GM12878 (cell line): Measurements from ENCODE around the gene CKB. TPM values are rescaled to one million over a fixed set of nuclear protein-coding genes. Genes with fewer than 3 reads are reported as not detected.

Experiments used
- ATAC-seq: fragments of 200-7000 bp; cut with Tn5 transposase; 3 replicates; pipeline ENCODE4 v1.9.1; 2020; ENCODE audit warnings: mild to moderate bottlenecking, moderate library complexity
- BruUV-seq: library from RNA; stranded (reverse); fragments of 400-500 nt; replicated peaks from 2 replicates; lab custom pipeline; 2021; lab: Mats Ljungman, UMichigan
- CTCF ChIA-PET: fragments of 300-600 bp; sonication (Branson Sonifier 250); formaldehyde crosslinking; extraction: SDS; loops from one replicate; lab custom pipeline; 2021; ENCODE audit warnings: inconsistent platforms; lab: Yijun Ruan, JAX
- POLR2A ChIA-PET: fragments of 350-600 bp; formaldehyde crosslinking; extraction: SDS; loops from one replicate; lab custom pipeline; 2021; ENCODE audit warnings: inconsistent platforms; lab: Charles Lee
- RAD21 ChIA-PET: fragments of 300-600 bp; sonication (Branson Sonifier 250); formaldehyde crosslinking; loops from one replicate; lab custom pipeline; 2023; ENCODE audit warnings: antibody characterized with exemption; ENCODE audit not compliant: unreplicated experiment; lab: Charles Lee
- SMC1A ChIA-PET: fragments of 300-600 bp; sonication (Branson Sonifier 250); formaldehyde crosslinking; loops from one replicate; lab custom pipeline; 2023; ENCODE audit not compliant: unreplicated experiment, uncharacterized antibody; lab: Charles Lee
- DNase-seq: peaks from one replicate; pipeline ENCODE4 v3.0.0-alpha.2; 2011; ENCODE audit warnings: low read depth, low spot score
- FAIRE-seq: peaks from 3 replicates; lab custom pipeline; 2011; peaks lifted over from hg19 to GRCh38; lab: Jason Lieb, UNC
- H2AFZ ChIP-seq: 2 replicates; pipeline ENCODE4 v1.6.0; 2011; ENCODE audit warnings: low read depth, low read length, control low read depth; ENCODE audit not compliant: control insufficient read depth
- H3K27ac ChIP-seq: 2 replicates; pipeline ENCODE4 v1.5.1; 2011; ENCODE audit warnings: control low read depth; ENCODE audit not compliant: control insufficient read depth, insufficient read depth
- H3K27me3 ChIP-seq, 2 experiments: replicated peaks in 1 of 2; 2 replicates each; pipeline versions ENCODE4 v1.6.0 to v1.6.1; 2011; ENCODE audit warnings: low read length in 1 of 2; ENCODE audit not compliant: control insufficient read depth in 2 of 2, insufficient read depth in 2 of 2
- H3K36me3 ChIP-seq, 2 experiments: 2 replicates each; pipeline ENCODE4 v1.5.1; 2011; ENCODE audit warnings: low read length in 1 of 2; ENCODE audit not compliant: control insufficient read depth in 2 of 2, insufficient read depth in 2 of 2
- H3K4me1 ChIP-seq: 2 replicates; pipeline ENCODE4 v1.6.1; 2011; ENCODE audit warnings: mild to moderate bottlenecking, low read length, moderate library complexity, mixed read lengths; ENCODE audit not compliant: control insufficient read depth, insufficient read depth
- H3K4me2 ChIP-seq: 2 replicates; pipeline ENCODE4 v1.6.0; 2011; ENCODE audit warnings: control low read depth; ENCODE audit not compliant: control insufficient read depth, insufficient read depth
- H3K4me3 ChIP-seq: fragments of 200-600 bp; sonication (generic); 2 replicates; pipeline ENCODE4 v1.5.1; 2016
- H3K79me2 ChIP-seq: 2 replicates; pipeline ENCODE4 v1.6.0; 2011; ENCODE audit warnings: low read length; ENCODE audit not compliant: control insufficient read depth, insufficient read depth
- H3K9ac ChIP-seq: 2 replicates; pipeline ENCODE4 v1.8.0; 2011; ENCODE audit warnings: low read length, control low read depth, mixed read lengths; ENCODE audit not compliant: control insufficient read depth, insufficient read depth
- H3K9me3 ChIP-seq: replicated peaks from 3 replicates; pipeline ENCODE4 v1.5.1; 2011; ENCODE audit warnings: mild to moderate bottlenecking, low read length; ENCODE audit not compliant: control insufficient read depth, insufficient read depth
- H4K20me1 ChIP-seq: 2 replicates; pipeline ENCODE4 v1.6.0; 2011; ENCODE audit not compliant: control insufficient read depth, insufficient read depth
- BACH1 ChIP-seq: fragments of 450-650 bp; IDR thresholded peaks from 2 replicates; pipeline ENCODE4 v1.6.1; 2017; ENCODE audit warnings: mild to moderate bottlenecking, borderline replicate concordance
- BHLHE40 ChIP-seq, 2 experiments: fragments of 450-650 bp in 1 of 2; IDR thresholded peaks; 2 replicates each; pipeline ENCODE4 v1.6.1; 2011 to 2017; ENCODE audit warnings: low read depth in 2 of 2, borderline replicate concordance in 1 of 2, improper control_type of control experiment in 1 of 2, low read length in 1 of 2, mild to moderate bottlenecking in 1 of 2
- GATAD2B ChIP-seq: fragments of 450-650 bp; conservative IDR thresholded peaks from 2 replicates; pipeline ENCODE4 v1.6.1; 2017; ENCODE audit warnings: low read depth, mild to moderate bottlenecking, moderate library complexity
- IKZF1 ChIP-seq: fragments of 450-650 bp; conservative IDR thresholded peaks from 2 replicates; pipeline ENCODE4 v1.6.1; 2017; ENCODE audit warnings: antibody characterized with exemption, mild to moderate bottlenecking
- LARP7 ChIP-seq: fragments of 450-650 bp; IDR thresholded peaks from 2 replicates; pipeline ENCODE4 v1.6.1; 2017; ENCODE audit warnings: mild to moderate bottlenecking
- NBN ChIP-seq: fragments of 450-650 bp; IDR thresholded peaks from 2 replicates; pipeline ENCODE4 v1.6.1; 2016
- POLR2A ChIP-seq: IDR thresholded peaks from 2 replicates; pipeline ENCODE4 v1.6.1; 2011; ENCODE audit warnings: low read depth, mild to moderate bottlenecking, low read length
- RAD21 ChIP-seq: IDR thresholded peaks from 2 replicates; pipeline ENCODE4 v1.6.1; 2011; ENCODE audit warnings: mild to moderate bottlenecking, low read depth, low read length, moderate library complexity; ENCODE audit not compliant: insufficient read depth
- RB1 ChIP-seq: fragments of 450-650 bp; formaldehyde crosslinking; IDR thresholded peaks from 2 replicates; pipeline ENCODE4 v1.6.1; 2017; ENCODE audit warnings: mild to moderate bottlenecking, borderline replicate concordance
- RELA ChIP-seq: fragments of 450-650 bp; IDR thresholded peaks from 2 replicates; pipeline ENCODE4 v1.8.0; 2014; ENCODE audit warnings: borderline replicate concordance; ENCODE audit not compliant: partially characterized antibody
- RUNX3 ChIP-seq: IDR thresholded peaks from 2 replicates; pipeline ENCODE4 v1.6.1; 2012; ENCODE audit warnings: low read length, inconsistent platforms
- SMAD5 ChIP-seq: IDR thresholded peaks from 2 replicates; pipeline ENCODE4 v1.6.1; 2016; ENCODE audit warnings: antibody characterized with exemption, low read depth
- SMC3 ChIP-seq: IDR thresholded peaks from 2 replicates; pipeline ENCODE4 v1.6.1; 2011; ENCODE audit warnings: low read length, improper control_type of control experiment, borderline replicate concordance
- SUZ12 ChIP-seq: fragments of 200-600 bp; sonication (generic); IDR thresholded peaks from one replicate; pipeline ENCODE4 v1.6.1; 2018; ENCODE audit warnings: antibody characterized with exemption, mild to moderate bottlenecking; ENCODE audit not compliant: unreplicated experiment
- YY1 ChIP-seq: IDR thresholded peaks from 2 replicates; pipeline ENCODE4 v1.6.1; 2011; ENCODE audit warnings: low read depth, mild to moderate bottlenecking, low read length
- ZZZ3 ChIP-seq: IDR thresholded peaks from 2 replicates; pipeline ENCODE4 v1.6.1; 2011; ENCODE audit warnings: low read depth; ENCODE audit not compliant: control insufficient read depth, insufficient read length
- WGBS: methylation state at CpG from one replicate; pipeline ENCODE4 v1.1.6; 2016; ENCODE audit warnings: low lambda C conversion rate; ENCODE audit not compliant: insufficient replicate concordance, insufficient coverage; ENCODE audit errors: missing lambda C conversion rate; 5-methylcytosine and 5-hydroxymethylcytosine counted together
- in situ Hi-C: fragments of 300-500 bp; cut with MboI; formaldehyde crosslinking; loops from 9 replicates; pipeline ENCODE4 v1.14.3; 2018; ENCODE audit warnings: mixed read lengths
- intact Hi-C: fragments of 100-400 bp; cut with micrococcal nuclease; formaldehyde crosslinking; loops from one replicate; pipeline ENCODE4 v1.14.2; 2022; ENCODE audit not compliant: unreplicated experiment
- polyA plus RNA-seq, 11 experiments: library from polyadenylated mRNA; depleted of rRNA in 4 of 11; unstranded in 6 of 11; stranded (reverse) in 5 of 11; fragments of >200 nt; fragmentation: Nextera tagmentation in 4 of 11; fragmentation: Illumina TruSeq in 1 of 11; extraction: Ambion mirVana in 4 of 11; extraction: Trizol in 1 of 11; gene quantifications; 1 replicate in 1 of 11; 2 replicates in 10 of 11; pipeline versions ENCODE4 v1.2.1 to v1.2.3, GENCODE V29; 2011 to 2016; ENCODE audit warnings: inconsistent platforms in 2 of 11, missing spikeins in 2 of 11, low read depth in 1 of 11
- total RNA-seq, 4 experiments: library from RNA; depleted of rRNA in 3 of 4; stranded (reverse); fragments of >200 nt in 3 of 4; fragmentation: Illumina TruSeq in 1 of 4; extraction: Trizol in 1 of 4; gene quantifications; 2 replicates each; pipeline versions ENCODE4 v1.2.1 to v1.2.3, GENCODE V29; 2013 to 2021
- TF ChIP-seq, protein P1 (sequence below): fragments of 450-650 bp; conservative IDR thresholded peaks from 2 replicates; pipeline ENCODE4 v1.6.1; 2017; ENCODE audit warnings: mild to moderate bottlenecking, moderate library complexity
- TF ChIP-seq, protein P2 (sequence below): fragments of 450-650 bp; IDR thresholded peaks from 2 replicates; pipeline ENCODE4 v1.6.1; 2016; ENCODE audit warnings: mild to moderate bottlenecking, moderate library complexity, borderline replicate concordance

CKB gene
- total and polyA plus RNA-seq, 10 of the 15 experiments (the other 5 are each of a cell fraction or from before 2014, with no cell fraction given) = 0.40 to 6.1 (median 2.3) TPM

GRCh38 chr14:103520657-103521437, 1.8 kb downstream of the CKB start:
- H2AFZ ChIP-seq = peak overlapping the region; percentile 62
- ChIA-PET SMC1A (interaction anchor here (1.6 kb wide), 1 partner anchor 23 kb away, joined by 5 read pairs; no protein-coding TSS in a partner anchor), POLR2A (interaction anchor here (0.6 to 1.3 kb wide), 3 partner anchors 23 to 119 kb away, joined by 4 to 5 read pairs (median 4); no protein-coding TSS in a partner anchor), CTCF (interaction anchor here (0.7 to 6.5 kb wide), 6 partner anchors 8 to 1806 kb away, joined by 3 to 53 read pairs (median 4); partner anchors contain the start of genes BAG5 and TRMT61A), RAD21 (interaction anchor here (0.6 to 1.4 kb wide), 3 partner anchors 9 to 275 kb away, joined by 4 to 7 read pairs (median 5); no protein-coding TSS in a partner anchor)
- H3K4me2 ChIP-seq = peak overlapping the region; percentile 97
- in situ Hi-C loops = no loop called here
- peaks cover 2% of the 10 kb centered on the region in 2 experiments; a peak in 2 of 4 replicates for H3K27me3 ChIP-seq
- peaks cover 25% of the 10 kb centered on the region for H3K4me1 ChIP-seq
- ATAC-seq (peak; percentile 69), DNase-seq (no peak), FAIRE-seq (no peak)
- H3K9ac ChIP-seq = peak overlapping the region; percentile 34; the same call in 1 of the 2 replicates
- H3K4me3 ChIP-seq = peak overlapping the region; percentile 66
- BruUV-seq = no TSS peak
- no peaks in the 10 kb centered on the region; the same call in 2 of the 3 replicates for H3K9me3 ChIP-seq
- no peaks in the 10 kb centered on the region for H3K36me3 ChIP-seq
- H3K79me2 ChIP-seq = no peaks in the 10 kb centered on the region
- H4K20me1 ChIP-seq = no peaks in the 10 kb centered on the region
- 0% methylated on average over 39 of the region's 66 CpGs for WGBS
- intact Hi-C loops = no loop called here
- no peak overlapping the region for H3K27ac ChIP-seq
- TF ChIP-seq SUZ12 = no peak
- peak in 1 of 2 experiments; percentile 50; a peak in 2 of 4 replicates for TF ChIP-seq BHLHE40 (IDR thresholded peaks at IDR 0.05; ENCODE audit: borderline replicate concordance in 1 of 2, low read depth in 2 of 2, low read length in 1 of 2)
- 0 out of 2 replicates have a peak, but pooled peaks have one; percentile 34 for TF ChIP-seq NBN
- TF ChIP-seq, protein P1, sequence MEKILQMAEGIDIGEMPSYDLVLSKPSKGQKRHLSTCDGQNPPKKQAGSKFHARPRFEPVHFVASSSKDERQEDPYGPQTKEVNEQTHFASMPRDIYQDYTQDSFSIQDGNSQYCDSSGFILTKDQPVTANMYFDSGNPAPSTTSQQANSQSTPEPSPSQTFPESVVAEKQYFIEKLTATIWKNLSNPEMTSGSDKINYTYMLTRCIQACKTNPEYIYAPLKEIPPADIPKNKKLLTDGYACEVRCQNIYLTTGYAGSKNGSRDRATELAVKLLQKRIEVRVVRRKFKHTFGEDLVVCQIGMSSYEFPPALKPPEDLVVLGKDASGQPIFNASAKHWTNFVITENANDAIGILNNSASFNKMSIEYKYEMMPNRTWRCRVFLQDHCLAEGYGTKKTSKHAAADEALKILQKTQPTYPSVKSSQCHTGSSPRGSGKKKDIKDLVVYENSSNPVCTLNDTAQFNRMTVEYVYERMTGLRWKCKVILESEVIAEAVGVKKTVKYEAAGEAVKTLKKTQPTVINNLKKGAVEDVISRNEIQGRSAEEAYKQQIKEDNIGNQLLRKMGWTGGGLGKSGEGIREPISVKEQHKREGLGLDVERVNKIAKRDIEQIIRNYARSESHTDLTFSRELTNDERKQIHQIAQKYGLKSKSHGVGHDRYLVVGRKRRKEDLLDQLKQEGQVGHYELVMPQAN = 0 out of 2 replicates have a peak, but pooled peaks have one; percentile 35
- 0 out of 2 replicates have a peak, but pooled peaks have one; percentile 2 for TF ChIP-seq RUNX3
- peak; percentile 38 for TF ChIP-seq GATAD2B
- peak; percentile 40 for TF ChIP-seq RELA
- peak; percentile 55; the same call in 1 of the 2 replicates for TF ChIP-seq BACH1
- 0 out of 2 replicates have a peak, but pooled peaks have one; percentile 27 for TF ChIP-seq LARP7
- TF ChIP-seq RAD21 = 0 out of 2 replicates have a peak, but pooled peaks have one; percentile 12
- TF ChIP-seq, protein P2, sequence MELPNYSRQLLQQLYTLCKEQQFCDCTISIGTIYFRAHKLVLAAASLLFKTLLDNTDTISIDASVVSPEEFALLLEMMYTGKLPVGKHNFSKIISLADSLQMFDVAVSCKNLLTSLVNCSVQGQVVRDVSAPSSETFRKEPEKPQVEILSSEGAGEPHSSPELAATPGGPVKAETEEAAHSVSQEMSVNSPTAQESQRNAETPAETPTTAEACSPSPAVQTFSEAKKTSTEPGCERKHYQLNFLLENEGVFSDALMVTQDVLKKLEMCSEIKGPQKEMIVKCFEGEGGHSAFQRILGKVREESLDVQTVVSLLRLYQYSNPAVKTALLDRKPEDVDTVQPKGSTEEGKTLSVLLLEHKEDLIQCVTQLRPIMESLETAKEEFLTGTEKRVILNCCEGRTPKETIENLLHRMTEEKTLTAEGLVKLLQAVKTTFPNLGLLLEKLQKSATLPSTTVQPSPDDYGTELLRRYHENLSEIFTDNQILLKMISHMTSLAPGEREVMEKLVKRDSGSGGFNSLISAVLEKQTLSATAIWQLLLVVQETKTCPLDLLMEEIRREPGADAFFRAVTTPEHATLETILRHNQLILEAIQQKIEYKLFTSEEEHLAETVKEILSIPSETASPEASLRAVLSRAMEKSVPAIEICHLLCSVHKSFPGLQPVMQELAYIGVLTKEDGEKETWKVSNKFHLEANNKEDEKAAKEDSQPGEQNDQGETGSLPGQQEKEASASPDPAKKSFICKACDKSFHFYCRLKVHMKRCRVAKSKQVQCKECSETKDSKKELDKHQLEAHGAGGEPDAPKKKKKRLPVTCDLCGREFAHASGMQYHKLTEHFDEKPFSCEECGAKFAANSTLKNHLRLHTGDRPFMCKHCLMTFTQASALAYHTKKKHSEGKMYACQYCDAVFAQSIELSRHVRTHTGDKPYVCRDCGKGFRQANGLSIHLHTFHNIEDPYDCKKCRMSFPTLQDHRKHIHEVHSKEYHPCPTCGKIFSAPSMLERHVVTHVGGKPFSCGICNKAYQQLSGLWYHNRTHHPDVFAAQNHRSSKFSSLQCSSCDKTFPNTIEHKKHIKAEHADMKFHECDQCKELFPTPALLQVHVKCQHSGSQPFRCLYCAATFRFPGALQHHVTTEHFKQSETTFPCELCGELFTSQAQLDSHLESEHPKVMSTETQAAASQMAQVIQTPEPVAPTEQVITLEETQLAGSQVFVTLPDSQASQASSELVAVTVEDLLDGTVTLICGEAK = no peak
- peak; percentile 25; the same call in 1 of the 2 replicates for TF ChIP-seq SMC3
- peak; percentile 87 for TF ChIP-seq IKZF1
- no peak for TF ChIP-seq ZZZ3
- TF ChIP-seq POLR2A = peak; percentile 64
- no peak for TF ChIP-seq SMAD5
- 0 out of 2 replicates have a peak, but pooled peaks have one; percentile 13 for TF ChIP-seq YY1
- TF ChIP-seq RB1 = peak; percentile 62; the same call in 1 of the 2 replicates
